Activated CD8-positive, alpha-beta memory T cell treated with anti-CD3 and anti-CD28 coated beads for 48 hours (primary cell): ENCODE data around the gene MTARC2.
"Not testable (repeated sequence)": the region's sequence is repeated elsewhere in the genome, so short reads cannot be mapped to it uniquely, and the experiment has no call there.

ENCODE experiments used
- DNase-seq, 3 experiments: peaks; one replicate each; pipeline ENCODE4 v3.0.0-alpha.2; 2020; ENCODE audit warnings: low read depth in 2 of 3, low spot score in 2 of 3

Gene MTARC2

GRCh38 chr1:220732137-220732536, 16.0 kb upstream of the MTARC2 start:
- DNase-seq: no peak

GRCh38 chr1:220732621-220733020, 15.5 kb upstream of the MTARC2 start:
- DNase-seq: no peak

- peak; percentile 31 to 72 (median 50) for DNase-seq
These were observed 15.0 kb upstream of the MTARC2 start for GRCh38 chr1:220733086-220733601.

- DNase-seq: no peak
These were observed 13.4 kb upstream of the MTARC2 start for GRCh38 chr1:220734571-220735326.

GRCh38 chr1:220736283-220736682, 11.8 kb upstream of the MTARC2 start:
- not testable (repeated sequence) for DNase-seq

- DNase-seq: no peak
These were observed 6.8 kb upstream of the MTARC2 start for GRCh38 chr1:220741349-220741748.

- no peak for DNase-seq
These were observed 6.3 kb upstream of the MTARC2 start for GRCh38 chr1:220741825-220742224.

- no peak for DNase-seq
These were observed 5.6 kb upstream of the MTARC2 start for GRCh38 chr1:220742520-220742919.

GRCh38 chr1:220746851-220747250, 1.3 kb upstream of the MTARC2 start:
- no peak for DNase-seq

GRCh38 chr1:220747437-220748088, 559 bp upstream of the MTARC2 start:
- DNase-seq: no peak

GRCh38 chr1:220748936-220749335, 814 bp downstream of the MTARC2 start:
- no peak for DNase-seq

- DNase-seq: no peak
These were observed 2.0 kb downstream of the MTARC2 start for GRCh38 chr1:220750131-220750515.

GRCh38 chr1:220751111-220751510, 3.0 kb downstream of the MTARC2 start:
- no peak for DNase-seq

- no peak for DNase-seq
These were observed 6.2 kb downstream of the MTARC2 start for GRCh38 chr1:220754212-220754917.

- no peak for DNase-seq
These were observed 6.8 kb downstream of the MTARC2 start for GRCh38 chr1:220754918-220755295.

GRCh38 chr1:220755309-220755708, 7.2 kb downstream of the MTARC2 start:
- DNase-seq: no peak

- DNase-seq: no peak
These were observed 9.3 kb downstream of the MTARC2 start for GRCh38 chr1:220757441-220757840.

- DNase-seq: no peak
These were observed 11.0 kb downstream of the MTARC2 start for GRCh38 chr1:220759147-220759546.

- no peak for DNase-seq
These were observed 13.7 kb downstream of the MTARC2 start for GRCh38 chr1:220761688-220762427.

GRCh38 chr1:220764757-220765156, 16.6 kb downstream of the MTARC2 start:
- no peak for DNase-seq
